ENCODE measurements around the gene DVL2. TPM values are rescaled to one million over a fixed set of nuclear protein-coding genes. Genes with fewer than 3 reads are reported as not detected.

The DVL2 gene
- polyA plus RNA-seq, 1 donor from 2014 or later = 41.1 TPM

DNA sequence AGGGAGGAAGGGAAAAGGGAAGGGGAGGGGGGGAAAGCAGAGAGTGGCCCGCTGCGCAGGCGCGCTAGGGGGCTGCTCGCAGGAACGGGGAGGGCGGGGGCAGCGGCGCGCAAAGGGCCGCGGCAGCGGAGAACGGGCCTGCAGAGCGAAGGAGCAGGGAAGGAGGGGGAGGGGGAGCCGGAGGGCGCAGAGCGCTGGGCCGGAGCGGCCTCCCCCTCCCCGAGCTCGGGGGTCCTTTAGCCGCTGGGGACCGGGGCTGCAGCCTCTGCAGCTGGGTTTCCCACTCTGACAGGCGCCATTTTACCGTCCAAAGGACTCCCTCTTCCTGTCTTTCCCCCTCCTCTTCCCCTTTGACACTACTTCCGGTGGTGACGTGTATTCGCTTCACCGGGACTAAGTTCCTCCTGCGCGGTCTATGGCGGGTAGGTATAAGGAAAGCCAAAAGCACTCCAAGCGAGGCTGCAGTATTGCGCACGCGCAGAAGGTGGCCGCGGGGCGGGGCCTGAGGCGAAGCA, 17.4 kb upstream of the DVL2 start, which contains the start of gene CTDNEP1:
CTDNEP1 (minus strand) TSS at position 74 of the 515 bp plus-strand sequence. CDS start 438 bp downstream, outside the sequence.
- no peaks in the 10 kb centered on the region for H3K27me3 ChIP-seq (ENCODE audit: insufficient read depth, low read depth, low read length)
- H3K9me2 ChIP-seq (ENCODE audit: insufficient read depth, low read length) = no peaks in the 10 kb centered on the region
- no peak for TF ChIP-seq SMC3 (conservative IDR thresholded peaks at IDR 0.05; ENCODE audit: poor library complexity)
- no peak for TF ChIP-seq RAD21 (conservative IDR thresholded peaks at IDR 0.05)
- no peak for TF ChIP-seq EP300 (conservative IDR thresholded peaks at IDR 0.05; ENCODE audit: poor library complexity, severe bottlenecking)
- TF ChIP-seq, protein P1, sequence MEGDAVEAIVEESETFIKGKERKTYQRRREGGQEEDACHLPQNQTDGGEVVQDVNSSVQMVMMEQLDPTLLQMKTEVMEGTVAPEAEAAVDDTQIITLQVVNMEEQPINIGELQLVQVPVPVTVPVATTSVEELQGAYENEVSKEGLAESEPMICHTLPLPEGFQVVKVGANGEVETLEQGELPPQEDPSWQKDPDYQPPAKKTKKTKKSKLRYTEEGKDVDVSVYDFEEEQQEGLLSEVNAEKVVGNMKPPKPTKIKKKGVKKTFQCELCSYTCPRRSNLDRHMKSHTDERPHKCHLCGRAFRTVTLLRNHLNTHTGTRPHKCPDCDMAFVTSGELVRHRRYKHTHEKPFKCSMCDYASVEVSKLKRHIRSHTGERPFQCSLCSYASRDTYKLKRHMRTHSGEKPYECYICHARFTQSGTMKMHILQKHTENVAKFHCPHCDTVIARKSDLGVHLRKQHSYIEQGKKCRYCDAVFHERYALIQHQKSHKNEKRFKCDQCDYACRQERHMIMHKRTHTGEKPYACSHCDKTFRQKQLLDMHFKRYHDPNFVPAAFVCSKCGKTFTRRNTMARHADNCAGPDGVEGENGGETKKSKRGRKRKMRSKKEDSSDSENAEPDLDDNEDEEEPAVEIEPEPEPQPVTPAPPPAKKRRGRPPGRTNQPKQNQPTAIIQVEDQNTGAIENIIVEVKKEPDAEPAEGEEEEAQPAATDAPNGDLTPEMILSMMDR (IDR thresholded peaks at IDR 0.05; ENCODE audit: poor library complexity, severe bottlenecking) = no peak
- TF ChIP-seq EZH2 (IDR thresholded peaks at IDR 0.05; ENCODE audit: borderline replicate concordance, insufficient read depth, low read length, poor library complexity, severe bottlenecking) = no peak
- TF ChIP-seq POLR2AphosphoS5 (IDR thresholded peaks at IDR 0.05) = peak; percentile 78
- TF ChIP-seq, protein P2, sequence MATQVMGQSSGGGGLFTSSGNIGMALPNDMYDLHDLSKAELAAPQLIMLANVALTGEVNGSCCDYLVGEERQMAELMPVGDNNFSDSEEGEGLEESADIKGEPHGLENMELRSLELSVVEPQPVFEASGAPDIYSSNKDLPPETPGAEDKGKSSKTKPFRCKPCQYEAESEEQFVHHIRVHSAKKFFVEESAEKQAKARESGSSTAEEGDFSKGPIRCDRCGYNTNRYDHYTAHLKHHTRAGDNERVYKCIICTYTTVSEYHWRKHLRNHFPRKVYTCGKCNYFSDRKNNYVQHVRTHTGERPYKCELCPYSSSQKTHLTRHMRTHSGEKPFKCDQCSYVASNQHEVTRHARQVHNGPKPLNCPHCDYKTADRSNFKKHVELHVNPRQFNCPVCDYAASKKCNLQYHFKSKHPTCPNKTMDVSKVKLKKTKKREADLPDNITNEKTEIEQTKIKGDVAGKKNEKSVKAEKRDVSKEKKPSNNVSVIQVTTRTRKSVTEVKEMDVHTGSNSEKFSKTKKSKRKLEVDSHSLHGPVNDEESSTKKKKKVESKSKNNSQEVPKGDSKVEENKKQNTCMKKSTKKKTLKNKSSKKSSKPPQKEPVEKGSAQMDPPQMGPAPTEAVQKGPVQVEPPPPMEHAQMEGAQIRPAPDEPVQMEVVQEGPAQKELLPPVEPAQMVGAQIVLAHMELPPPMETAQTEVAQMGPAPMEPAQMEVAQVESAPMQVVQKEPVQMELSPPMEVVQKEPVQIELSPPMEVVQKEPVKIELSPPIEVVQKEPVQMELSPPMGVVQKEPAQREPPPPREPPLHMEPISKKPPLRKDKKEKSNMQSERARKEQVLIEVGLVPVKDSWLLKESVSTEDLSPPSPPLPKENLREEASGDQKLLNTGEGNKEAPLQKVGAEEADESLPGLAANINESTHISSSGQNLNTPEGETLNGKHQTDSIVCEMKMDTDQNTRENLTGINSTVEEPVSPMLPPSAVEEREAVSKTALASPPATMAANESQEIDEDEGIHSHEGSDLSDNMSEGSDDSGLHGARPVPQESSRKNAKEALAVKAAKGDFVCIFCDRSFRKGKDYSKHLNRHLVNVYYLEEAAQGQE (IDR thresholded peaks at IDR 0.05; ENCODE audit: borderline replicate concordance) = peak; percentile 45
- TF ChIP-seq MXI1 (conservative IDR thresholded peaks at IDR 0.05; ENCODE audit: poor library complexity, severe bottlenecking) = no peak
- TF ChIP-seq TAF1 (IDR thresholded peaks at IDR 0.05; ENCODE audit: low read depth) = peak; percentile 11
- peak within 1 kb of the TSS; percentile 88 for H3K9ac ChIP-seq (ENCODE audit: low read length)
- H3K79me2 ChIP-seq (replicated peaks; ENCODE audit: insufficient read depth, low read length) = peaks cover 55% of the 10 kb centered on the region
- no peaks in the 10 kb centered on the region for H3F3A ChIP-seq (ENCODE audit: insufficient read depth, low read length, poor library complexity, severe bottlenecking)
- H2AFZ ChIP-seq (ENCODE audit: low read depth, low read length) = peak within 1 kb of the TSS; percentile 62
- H3K4me2 ChIP-seq (ENCODE audit: low read length) = peak within 1 kb of the TSS; percentile 95
- H3K27ac ChIP-seq (ENCODE audit: low read length) = peak within 1 kb of the TSS; percentile 97
- no peaks in the 10 kb centered on the region for H3K36me3 ChIP-seq (ENCODE audit: insufficient read depth, low read length)
- H3K4me3 ChIP-seq (ENCODE audit: low read length) = peak within 1 kb of the TSS; percentile 70
- no peaks in the 10 kb centered on the region for H4K20me1 ChIP-seq (ENCODE audit: insufficient read depth)
- no peaks in the 10 kb centered on the region for H3K9me3 ChIP-seq (ENCODE audit: low read length)

GRCh38 chr17:7250695-7251627, 16.6 kb upstream of the DVL2 start:
- Histone ChIP-seq H4K20me1 (ENCODE audit: insufficient read depth) (no peaks in the 10 kb centered on the region), H3K9me3 (ENCODE audit: low read length) (no peaks in the 10 kb centered on the region), H3F3A (ENCODE audit: insufficient read depth, low read length, poor library complexity, severe bottlenecking) (no peaks in the 10 kb centered on the region), H3K9ac (ENCODE audit: low read length) (peak overlapping the region; percentile 88), H3K4me2 (ENCODE audit: low read length) (peak overlapping the region; percentile 80), H3K27me3 (ENCODE audit: insufficient read depth, low read depth, low read length) (no peaks in the 10 kb centered on the region), H3K36me3 (ENCODE audit: insufficient read depth, low read length) (no peaks in the 10 kb centered on the region), H3K79me2 (replicated peaks; ENCODE audit: insufficient read depth, low read length) (peaks cover 55% of the 10 kb centered on the region), H3K9me2 (ENCODE audit: insufficient read depth, low read length) (no peaks in the 10 kb centered on the region), H2AFZ (ENCODE audit: low read depth, low read length) (no peak overlapping the region), H3K4me3 (ENCODE audit: low read length) (peak overlapping the region; percentile 70), H3K27ac (ENCODE audit: low read length) (peak overlapping the region; percentile 97)
- TF ChIP-seq EZH2 (IDR thresholded peaks at IDR 0.05; ENCODE audit: borderline replicate concordance, insufficient read depth, low read length, poor library complexity, severe bottlenecking) = no peak
- no peak for TF ChIP-seq EP300 (conservative IDR thresholded peaks at IDR 0.05; ENCODE audit: poor library complexity, severe bottlenecking)
- TF ChIP-seq SMC3 (conservative IDR thresholded peaks at IDR 0.05; ENCODE audit: poor library complexity) = no peak
- TF ChIP-seq POLR2AphosphoS5 (IDR thresholded peaks at IDR 0.05) = no peak
- peak; percentile 8 for TF ChIP-seq MXI1 (conservative IDR thresholded peaks at IDR 0.05; ENCODE audit: poor library complexity, severe bottlenecking)
- TF ChIP-seq RAD21 (conservative IDR thresholded peaks at IDR 0.05) = no peak
- TF ChIP-seq, protein P1 (IDR thresholded peaks at IDR 0.05; ENCODE audit: poor library complexity, severe bottlenecking) = no peak
- TF ChIP-seq, protein P2 (IDR thresholded peaks at IDR 0.05; ENCODE audit: borderline replicate concordance) = no peak
- TF ChIP-seq TAF1 (IDR thresholded peaks at IDR 0.05; ENCODE audit: low read depth) = peak; percentile 52
